ENCODE measurements around the gene TSPAN15.

Gene TSPAN15

GRCh38 chr10:69418052-69418752, 33.1 kb upstream of the TSPAN15 start:
- no peak for DNase-seq

- DNase-seq: no peak
These were observed 32.0 kb upstream of the TSPAN15 start for GRCh38 chr10:69419096-69419743.

DNA sequence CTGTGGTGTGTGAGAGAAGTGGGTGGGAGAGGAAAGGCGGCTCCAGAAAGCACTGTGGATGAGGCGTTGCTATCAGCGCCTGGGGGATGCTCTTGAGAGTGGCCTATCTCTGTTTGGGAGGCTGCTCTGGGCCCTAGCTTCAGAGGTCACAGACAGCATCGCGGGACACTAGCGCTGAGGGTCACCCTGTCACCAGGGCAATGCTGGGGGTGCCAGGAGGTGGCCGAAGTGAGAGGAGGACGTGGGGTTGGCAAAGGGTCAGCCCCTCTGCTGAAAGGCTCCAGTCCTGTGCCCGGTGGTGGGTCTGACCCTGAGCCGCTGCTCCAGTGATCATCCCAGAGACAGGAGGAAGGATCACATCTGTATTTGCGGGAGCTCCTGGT, 31.5 kb upstream of the TSPAN15 start:
- no peak for DNase-seq

DNA sequence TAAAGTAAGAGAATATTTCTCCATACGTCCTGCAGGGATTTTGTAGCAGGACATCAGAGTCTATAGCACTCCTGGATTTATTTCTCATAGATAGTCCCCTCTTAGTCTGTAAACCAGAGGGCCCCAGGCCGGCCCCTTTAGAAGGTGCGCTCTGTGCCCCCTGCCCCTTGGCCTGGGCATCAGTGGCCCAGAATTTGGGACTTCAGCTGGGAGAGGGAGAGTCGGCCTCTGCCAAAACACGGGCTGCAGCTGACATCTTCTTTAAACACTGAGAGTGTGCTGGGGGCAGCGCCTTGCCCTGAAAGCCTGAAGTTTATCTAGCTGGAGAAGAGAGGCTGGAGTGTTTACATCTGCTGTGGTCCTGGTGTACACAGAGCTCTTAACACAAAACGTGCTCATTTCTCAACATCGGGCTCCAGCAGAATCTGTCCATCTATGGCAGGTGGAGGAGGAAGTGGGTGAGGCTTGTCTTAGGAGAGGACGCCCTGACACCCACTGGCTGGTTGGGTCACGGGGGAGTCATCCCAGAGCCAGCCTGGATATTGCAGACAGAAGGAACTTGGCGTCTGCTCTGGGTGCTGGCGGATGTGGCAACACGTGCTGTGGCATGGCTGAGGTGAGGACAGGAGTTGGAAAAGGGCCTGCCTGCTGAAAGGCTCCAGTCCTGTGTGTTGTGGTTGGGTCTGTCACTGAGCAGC, 29.5 kb upstream of the TSPAN15 start:
- no peak for DNase-seq

DNA sequence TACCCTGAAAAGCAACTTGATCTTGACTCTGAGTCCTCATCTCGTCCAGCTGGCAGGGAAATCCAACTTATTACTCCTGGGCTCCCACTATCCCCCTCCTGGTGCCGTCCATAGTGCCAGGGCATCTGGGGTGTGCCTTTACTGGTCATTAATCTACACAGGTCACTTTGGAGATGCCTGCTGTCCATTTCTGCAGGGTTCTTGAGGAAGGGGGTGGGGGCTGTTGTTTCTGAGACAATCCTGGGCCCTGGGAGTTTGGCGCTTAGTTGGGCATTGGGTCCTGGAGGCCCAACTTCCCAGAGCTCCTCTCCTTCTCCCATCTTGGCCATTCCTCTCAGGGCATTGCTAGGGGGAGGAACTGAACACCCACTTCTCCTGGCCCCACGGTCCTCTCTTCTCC, 28.6 kb upstream of the TSPAN15 start:
- no peak for DNase-seq

DNA sequence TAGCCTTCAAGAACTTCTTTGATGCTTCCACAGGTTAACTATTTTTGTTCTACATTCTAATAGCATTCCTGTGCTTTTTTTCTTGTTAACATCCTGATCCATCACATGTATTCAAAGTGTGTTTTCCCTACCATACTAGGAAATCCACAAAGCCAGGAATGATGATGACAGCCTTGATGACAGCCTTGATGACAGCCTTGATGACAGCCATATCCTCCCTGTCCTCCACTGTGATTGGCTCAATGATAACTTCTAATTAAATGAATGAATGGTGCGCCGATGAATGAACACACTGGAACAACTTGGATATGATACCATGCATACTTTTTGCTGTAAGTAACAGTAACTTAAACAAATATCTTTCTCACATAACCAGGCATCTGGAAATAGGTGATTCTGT, 26.2 kb upstream of the TSPAN15 start:
- DNase-seq: no peak

DNA sequence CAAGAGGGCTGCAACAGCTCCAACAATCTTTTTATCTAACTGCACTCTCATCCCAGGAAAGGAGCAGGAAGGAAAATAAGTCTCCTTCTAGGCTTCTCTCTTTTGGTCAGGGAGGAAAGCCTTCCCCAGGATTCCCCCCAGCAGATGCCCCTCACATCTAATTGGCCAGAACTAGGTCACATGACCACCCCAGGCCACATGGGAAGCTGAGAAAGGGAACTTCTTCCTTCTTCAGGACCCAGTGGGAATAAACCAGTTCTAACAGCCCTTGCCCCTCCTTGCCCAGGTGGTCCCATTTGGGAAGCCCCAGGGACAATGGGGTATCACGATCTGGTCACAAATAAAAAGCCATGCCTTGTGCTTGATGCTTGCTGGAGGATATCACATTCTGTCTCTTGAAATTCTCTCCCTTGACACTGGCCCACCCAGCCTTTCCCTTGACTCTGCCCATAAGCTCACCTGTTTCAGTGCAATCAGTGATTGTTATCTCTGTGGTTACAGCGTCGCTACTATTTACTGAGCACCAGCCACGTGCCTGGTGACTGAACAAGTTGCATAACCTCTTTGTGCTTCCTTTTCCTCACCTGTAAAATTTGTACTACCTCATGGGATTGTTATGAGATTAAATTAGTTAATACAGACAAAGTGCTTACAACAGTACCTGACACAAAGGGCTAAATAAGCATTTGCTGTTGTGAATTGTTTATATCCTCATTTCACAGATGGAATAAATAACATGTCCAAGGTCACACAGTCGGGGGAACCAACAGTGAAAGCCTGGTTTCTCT, 25.6 kb upstream of the TSPAN15 start:
- DNase-seq: no peak

DNA sequence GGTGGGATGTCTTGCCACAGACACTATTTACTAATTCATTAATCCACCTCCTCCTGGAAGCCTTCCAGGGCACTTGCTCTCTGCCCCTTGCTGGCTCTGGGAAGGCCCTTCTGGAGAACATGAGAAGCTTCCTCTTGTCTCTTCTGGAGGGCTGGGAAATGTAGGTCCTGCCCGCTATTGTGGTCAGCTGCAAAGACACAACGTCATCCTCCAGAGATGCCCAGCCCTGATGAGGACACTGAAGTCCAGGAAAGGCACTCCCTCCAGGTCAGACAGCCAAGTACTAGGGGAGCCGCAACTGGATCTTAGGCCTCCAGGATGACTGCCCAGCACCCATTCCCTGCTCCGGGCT, 24.9 kb upstream of the TSPAN15 start:
- DNase-seq: no peak

DNA sequence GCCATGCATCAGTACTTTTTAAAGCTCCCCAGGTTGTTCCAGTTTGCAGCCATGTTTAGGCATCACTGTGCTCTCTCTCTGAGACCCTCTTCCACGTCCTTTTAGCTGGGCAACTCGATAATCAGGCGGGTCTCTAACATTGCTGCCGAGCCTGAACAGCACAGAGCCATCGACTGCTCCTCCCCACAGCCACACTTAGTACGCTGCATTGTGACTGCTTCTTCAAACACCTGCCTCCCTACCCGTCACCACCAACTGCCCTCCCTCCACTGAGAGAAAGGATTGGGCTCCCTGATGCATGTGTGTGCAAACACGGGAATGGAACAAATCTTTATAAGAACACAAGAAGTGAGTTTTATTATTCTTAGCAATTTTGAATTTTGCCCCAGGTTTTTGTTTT, 23.1 kb upstream of the TSPAN15 start:
- DNase-seq: no peak

DNA sequence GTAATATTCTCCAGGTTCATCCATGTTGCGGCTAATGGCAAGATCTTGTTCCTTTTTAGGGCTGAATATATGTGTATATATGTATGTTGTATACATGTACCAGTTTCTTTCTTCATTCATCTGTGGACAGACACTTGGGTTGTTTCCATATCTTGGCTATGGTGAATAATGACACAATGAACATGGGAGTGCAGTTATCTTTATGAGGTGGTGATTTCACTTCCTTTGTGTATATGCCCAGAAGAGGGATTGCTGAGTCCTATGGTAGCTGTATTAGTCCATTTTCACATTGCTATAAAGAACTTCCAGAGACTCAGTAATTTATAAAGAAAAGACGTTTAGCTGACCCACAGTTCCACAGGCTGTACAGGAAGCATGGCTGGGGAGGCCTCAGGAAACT, 17.1 kb upstream of the TSPAN15 start:
- no peak for DNase-seq

GRCh38 chr10:69434926-69435325, 16.3 kb upstream of the TSPAN15 start:
- no peak for DNase-seq

DNA sequence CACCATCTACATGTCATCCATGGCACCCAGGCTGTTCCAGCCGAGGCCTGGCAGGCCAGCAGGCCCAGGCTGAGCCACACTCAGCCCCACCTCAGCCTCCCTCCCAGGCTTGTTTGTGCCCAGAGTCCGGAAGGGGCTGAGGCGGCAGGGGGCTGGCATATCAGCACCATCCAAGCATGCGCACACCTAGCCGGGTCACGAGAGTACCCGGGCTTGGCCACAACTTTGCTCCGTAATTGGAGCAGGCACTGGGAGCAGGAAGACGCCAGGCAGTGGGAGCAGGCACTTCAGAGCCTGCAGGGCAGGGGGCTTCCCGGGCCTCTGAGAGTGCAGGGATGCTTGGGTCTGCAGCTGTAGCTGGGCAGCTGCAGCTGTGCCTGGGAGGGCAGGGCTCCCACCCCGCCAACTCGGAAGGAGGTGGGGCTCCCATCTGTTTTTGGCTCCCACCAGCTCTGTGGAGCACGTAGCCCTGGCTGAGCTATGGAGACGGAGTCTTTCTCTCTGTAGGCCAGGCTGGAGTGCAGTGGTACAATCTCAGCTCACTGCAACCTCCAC, 15.2 kb upstream of the TSPAN15 start:
- DNase-seq: no peak

GRCh38 chr10:69437321-69438259, 13.7 kb upstream of the TSPAN15 start:
- DNase-seq: no peak

GRCh38 chr10:69438536-69439349, 12.5 kb upstream of the TSPAN15 start:
- DNase-seq: no peak

- DNase-seq: no peak
These were observed 11.9 kb upstream of the TSPAN15 start for GRCh38 chr10:69439350-69439739.

DNA sequence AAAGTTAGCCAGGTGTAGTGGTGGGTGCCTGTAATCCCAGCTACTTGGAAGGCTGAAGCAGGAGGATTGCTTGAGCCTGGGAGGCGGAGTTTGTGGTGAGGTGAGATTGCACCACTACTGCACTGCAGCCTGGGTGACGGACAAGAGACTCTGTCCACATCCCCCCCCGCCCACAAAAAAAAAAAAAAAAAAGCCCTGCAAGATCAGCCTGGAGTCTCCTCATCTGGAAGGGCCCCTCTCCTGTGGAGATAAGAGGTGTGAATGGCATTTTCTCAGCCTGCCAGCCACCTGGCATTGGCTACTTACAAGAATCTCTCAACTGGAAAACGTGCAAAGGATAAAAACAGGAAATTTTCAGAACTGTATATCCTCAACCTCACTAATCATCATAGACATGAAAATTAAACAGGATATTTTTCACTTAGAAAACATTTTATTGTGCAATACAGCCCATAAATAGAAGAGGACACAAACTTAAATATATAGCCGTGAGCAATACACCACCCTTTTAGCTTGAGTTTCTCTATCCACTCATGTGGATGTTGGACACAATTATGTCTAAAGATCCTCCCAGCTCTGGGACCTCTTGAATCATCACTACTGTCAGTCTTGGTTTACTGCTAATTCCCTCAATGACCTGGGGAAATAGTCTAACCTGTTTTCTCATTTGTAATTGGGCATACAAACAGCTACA, 11.3 kb upstream of the TSPAN15 start:
- no peak for DNase-seq

- DNase-seq: no peak
These were observed 7.9 kb upstream of the TSPAN15 start for GRCh38 chr10:69443354-69443753.

GRCh38 chr10:69445041-69445440, 6.2 kb upstream of the TSPAN15 start:
- no peak for DNase-seq

GRCh38 chr10:69446229-69446628, 5.0 kb upstream of the TSPAN15 start:
- no peak for DNase-seq

- DNase-seq: no peak
These were observed 4.6 kb upstream of the TSPAN15 start for GRCh38 chr10:69446650-69447151.
